GM18498 (cell line): ENCODE measurements around the gene LCN12.

Experiments
- ATAC-seq: cut with Tn5 transposase; IDR thresholded peaks from one replicate; pipeline ENCODE4 v1.9.1; 2021; ENCODE audit warnings: mild to moderate bottlenecking, moderate library complexity; ENCODE audit not compliant: unreplicated experiment

The LCN12 gene

DNA sequence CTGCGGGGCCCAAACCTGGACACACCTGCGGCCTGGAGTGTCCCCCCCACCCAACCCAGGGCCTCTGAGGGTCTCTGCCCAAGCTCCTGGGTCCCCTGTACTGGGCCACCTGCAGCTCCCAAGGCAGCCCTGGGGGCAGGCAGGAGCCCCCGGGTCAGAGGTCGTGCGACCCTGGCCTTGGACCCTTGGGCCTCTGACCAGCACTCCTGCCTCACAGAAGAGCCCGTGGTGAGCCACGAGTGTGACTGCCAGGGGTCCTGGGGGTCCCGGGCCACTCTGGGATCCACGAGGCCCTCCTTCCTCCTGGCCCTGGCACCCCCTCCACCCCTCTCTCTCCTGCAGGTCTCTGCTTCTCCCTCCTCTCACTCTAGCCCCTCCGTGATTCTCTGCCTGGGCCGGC is 20.3 kb downstream of the LCN12 start:
- ATAC-seq, result no peak

- no peak for ATAC-seq
These were observed 20.7 kb downstream of the LCN12 start for GRCh38 chr9:136972743-136973142.

DNA sequence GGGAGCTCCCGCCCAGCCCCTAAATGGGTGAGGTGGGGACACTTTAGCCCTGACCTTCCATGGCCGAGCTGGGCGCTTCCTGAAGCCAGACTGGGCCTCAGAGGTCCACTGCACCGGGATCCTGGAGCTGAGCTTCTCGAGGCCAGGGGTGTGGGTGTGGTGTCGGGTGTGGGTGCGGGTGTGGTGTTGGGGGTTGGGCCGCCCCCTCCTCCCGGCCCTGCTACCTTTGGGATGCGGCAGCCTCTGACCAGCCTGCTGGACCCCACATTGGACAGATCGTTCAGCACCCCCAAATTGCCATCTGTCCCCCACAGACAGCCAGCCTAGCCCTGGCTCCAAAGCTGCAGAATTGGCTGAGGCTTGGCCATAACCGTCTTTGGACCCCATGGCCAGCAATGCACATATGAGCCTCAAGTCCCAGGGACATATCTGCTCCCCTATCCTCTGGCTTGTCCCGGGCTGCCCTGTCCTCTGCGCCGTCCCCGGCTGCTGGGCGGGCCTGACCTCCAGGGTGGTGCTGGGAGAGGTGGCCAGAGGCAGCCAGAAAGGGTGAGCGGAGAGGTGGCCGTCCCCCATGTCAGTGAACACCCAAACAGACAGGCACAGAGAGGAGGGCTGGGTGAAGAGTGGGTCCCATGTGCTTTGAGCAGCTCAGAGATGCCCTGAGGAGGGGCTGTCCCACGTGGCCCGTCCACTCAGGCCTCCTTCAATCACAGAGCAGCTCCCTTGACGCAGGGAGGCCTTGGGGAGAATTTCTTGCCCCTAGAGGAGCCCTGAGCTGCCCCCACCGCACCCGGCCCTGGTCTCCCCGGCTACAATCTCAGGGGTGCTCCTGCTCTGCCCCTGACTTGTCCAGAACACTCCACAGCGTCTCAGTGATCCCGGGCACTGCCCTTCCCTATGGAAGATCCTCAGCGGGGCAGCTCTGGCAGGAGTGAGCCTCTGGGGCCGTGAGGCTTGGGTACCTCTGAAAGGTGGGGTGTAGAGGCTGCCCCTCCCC is 21.8 kb downstream of the LCN12 start:
- no peak for ATAC-seq

DNA sequence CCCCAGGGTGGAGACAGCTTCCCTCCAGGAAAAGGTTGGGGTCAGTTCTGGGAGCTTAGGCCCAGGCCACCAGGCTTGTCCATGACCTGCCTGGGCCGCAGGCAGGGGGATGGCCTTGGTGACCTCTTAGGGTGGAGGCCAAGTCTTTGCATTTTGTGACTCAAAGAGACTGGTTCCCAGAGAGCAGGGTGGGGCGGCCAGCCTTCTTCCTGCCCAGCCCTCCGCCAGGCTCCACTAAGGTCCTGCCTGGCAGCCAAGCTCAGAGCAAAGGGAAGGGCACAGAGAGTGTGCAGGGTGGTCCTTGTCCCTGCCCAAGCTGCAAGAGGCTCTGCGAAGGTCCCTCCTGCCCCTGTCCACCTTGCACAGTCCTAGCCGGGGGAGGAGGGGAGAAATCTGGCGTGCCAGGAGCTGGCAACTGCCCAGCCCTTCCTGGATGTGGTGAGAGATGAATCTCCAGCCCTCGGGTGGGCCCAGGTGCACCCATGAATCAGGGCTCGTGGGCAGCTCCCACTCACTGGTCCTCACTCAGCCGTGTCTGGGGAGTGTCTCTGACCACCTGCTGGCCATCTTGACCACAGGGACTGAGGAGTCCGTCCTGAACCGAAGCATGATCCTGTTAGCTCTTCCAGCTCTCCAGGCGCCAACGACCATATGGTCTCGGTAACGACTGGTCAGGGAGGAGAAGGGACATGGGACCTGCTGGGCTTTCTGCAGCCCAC is 22.9 kb downstream of the LCN12 start:
- ATAC-seq, result no peak

GRCh38 chr9:136975644-136976043 is 23.6 kb downstream of the LCN12 start:
- ATAC-seq, result no peak

- no peak for ATAC-seq
These were observed 25.1 kb downstream of the LCN12 start, which contains the start of gene PTGDS for GRCh38 chr9:136977223-136977622. PTGDS (plus strand) TSS chr9:136977504; CDS start chr9:136977579, 75 bp downstream.

- no peak for ATAC-seq
These were observed 25.6 kb downstream of the LCN12 start for GRCh38 chr9:136977649-136978072.

DNA sequence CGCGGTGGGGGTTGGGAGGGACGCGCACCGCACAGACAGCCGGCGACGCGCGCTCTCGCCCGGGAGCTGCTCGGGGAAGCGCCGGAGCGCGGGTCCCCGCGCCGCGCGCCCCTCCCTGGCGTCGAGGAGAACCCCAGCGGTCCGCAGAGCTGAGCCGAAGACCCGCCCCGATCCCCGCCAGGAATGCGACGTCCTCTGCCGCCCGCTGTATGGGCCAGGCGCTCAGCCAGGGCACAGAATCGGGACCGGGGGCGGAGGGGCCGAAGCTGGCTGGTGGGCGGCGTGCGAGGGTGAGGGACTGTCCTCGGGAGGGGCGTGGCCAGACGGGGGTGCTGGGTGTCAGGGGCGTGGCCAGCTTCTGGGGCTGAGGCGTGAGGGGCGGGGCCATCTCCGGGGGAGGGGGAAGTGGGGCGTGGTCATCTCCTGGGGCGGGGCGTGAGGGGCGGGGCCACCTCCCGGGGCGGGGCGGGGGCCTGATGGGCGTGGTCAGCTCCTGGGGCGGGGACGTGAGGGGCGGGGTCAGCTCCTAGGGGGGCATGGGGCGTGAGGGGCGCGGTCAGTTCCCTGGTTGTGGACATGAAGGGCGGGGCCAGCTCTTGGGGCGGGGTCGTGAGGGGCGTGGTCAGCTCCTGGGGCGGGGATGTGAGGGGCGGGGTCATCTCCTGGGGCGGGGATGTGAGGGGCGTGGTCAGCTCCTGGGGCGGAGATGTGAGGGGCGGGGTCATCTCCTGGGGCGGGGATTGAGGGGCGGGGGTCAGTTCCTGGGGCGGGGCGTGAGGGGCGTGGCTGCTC is 26.2 kb downstream of the LCN12 start:
- no peak for ATAC-seq

DNA sequence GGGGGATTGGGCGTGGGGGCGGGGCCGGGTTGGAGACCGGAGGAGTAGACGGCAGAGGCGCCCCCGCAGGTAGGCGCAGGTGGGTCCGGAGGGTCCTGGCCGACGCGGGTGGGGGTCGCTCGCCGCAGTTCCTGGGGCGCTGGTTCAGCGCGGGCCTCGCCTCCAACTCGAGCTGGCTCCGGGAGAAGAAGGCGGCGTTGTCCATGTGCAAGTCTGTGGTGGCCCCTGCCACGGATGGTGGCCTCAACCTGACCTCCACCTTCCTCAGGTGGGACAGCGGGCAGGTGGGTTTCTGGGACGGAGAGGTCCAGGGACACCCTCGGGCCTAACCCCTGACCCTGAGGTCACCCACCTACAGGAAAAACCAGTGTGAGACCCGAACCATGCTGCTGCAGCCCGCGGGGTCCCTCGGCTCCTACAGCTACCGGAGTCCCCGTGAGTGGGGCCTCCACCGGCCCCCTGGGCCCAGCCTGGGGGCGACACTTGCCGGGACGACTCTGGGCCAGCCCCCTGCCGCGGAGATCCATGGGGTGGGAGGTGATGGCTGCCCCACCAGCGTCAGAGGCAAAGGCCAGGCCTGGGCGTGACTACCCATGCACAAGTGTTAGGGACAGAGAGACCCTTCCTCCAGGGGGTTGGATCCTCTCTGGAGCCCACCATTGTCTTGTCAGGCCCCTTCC is 26.9 kb downstream of the LCN12 start:
- ATAC-seq, result no peak

DNA sequence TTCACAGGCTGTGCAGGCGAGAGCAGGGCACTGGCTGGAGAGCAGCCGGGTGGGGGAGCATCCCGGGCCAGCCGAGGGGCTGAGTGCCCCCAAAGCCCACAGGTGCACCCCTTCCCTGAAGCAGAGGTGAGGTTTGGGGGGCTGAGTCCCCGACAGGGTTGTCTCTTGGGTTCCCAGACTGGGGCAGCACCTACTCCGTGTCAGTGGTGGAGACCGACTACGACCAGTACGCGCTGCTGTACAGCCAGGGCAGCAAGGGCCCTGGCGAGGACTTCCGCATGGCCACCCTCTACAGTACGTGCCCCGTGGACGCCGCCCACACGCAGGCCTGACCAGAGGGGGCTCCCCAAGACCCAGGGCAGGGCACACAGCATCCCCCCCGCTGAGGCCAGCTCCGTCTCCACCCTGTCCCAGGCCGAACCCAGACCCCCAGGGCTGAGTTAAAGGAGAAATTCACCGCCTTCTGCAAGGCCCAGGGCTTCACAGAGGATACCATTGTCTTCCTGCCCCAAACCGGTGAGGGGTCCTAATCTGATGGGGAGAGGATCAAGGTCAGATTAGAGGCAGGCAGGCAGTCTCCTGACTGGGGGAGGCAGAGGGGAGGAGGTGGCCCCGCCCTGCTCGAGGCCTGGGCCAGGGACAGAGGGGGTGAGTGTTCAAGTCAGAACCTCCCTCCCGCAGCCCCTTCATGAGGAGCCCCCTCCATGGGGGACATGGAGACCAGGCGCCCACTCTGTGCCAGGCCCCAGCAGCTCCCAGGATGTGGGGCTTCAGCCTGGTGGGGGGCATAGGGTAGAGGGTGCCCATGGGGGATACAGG is 27.9 kb downstream of the LCN12 start:
- ATAC-seq, result no peak

GRCh38 chr9:136980669-136981478 is 28.8 kb downstream of the LCN12 start:
- ATAC-seq, result no peak

DNA sequence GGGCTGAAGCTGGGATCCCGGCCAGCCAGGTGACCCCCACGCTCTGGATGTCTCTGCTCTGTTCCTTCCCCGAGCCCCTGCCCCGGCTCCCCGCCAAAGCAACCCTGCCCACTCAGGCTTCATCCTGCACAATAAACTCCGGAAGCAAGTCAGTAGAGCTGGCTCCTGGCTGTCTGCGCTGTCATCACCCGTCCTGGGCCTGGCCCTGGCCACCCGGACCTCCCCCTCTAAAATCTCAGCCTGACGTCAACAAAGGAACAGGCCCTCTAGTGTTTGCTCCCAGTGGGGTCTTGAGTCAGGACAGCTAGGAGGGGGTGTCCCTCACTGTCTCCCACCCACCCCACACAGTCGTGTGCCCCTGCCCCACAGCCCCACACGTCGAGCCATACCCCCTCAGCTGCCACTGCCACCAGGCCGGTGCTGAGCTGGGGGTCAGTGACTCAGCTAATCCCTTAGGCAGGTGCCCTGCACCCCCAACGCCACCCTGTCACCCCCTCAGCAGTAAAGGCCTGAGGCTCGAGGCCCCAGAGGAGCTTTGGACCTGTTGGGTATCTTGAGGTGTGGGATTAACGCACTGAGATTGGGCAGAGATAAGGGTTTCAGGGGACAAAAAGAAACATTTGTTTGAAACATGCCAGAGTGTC is 29.6 kb downstream of the LCN12 start:
- ATAC-seq, result no peak

GRCh38 chr9:136982232-136983051 is 30.4 kb downstream of the LCN12 start, which contains the start of gene LCNL1:
LCNL1 (plus strand) TSS chr9:136982993; CDS start chr9:136983587, 594 bp downstream.
- ATAC-seq, result no peak

DNA sequence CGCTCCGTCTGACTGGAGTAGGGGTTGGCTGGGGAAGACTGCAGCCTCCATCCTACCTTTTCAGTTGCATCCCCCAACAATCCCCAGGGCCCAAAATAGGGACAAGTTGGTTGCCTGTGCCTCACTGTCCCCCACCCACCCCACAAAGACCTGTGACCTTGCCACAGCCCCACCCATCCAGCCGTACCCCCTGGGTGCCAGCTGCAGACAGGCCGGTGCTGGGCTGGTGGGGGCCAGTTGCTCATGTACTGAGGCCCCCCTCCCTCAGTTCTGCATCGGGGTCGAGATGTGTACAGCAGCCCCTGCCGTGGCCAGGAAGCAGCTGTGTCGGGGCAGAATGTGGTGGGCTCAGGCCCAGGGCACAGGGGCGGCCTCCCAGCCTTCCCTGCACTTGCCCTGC is 31.1 kb downstream of the LCN12 start:
- ATAC-seq, result no peak

DNA sequence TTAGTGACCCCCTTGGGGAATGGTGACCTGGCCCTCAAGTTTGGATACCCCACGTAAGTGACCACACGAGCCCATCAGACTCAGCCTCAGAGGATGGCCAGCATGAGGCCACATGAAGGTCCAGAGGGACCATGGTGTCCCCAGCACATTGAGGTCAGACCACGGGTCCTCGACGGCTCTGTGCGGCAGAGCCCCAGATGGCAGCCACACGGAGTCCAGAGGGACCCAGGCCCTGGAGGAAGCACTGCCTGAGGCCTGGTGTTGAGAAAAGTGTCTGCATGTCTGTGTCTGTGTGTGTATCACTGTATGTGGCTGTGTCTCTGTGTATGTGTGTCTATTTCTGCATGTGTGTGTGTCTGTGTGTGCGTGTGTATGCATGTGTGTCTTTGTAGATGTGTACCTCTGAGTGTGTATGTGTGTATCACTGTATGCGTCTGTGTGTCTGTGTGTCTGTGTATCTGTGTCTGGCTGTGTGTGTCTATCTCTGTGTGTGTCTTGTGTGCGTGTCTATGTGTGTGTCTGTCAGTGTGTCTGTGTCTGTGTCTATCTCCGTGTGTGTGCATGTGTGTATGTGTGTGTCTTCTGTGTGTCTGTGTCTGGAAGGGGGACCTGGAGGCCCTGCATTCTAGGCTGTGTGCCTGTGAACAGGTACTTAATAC is 31.7 kb downstream of the LCN12 start:
- no peak for ATAC-seq

GRCh38 chr9:136984464-136985026 is 32.5 kb downstream of the LCN12 start:
- ATAC-seq, result no peak
